Posterior cingulate gyrus (tissue), 11 donors: ENCODE results near the gene HS6ST1.
"Not testable (repeated sequence)": the region's sequence is repeated elsewhere in the genome, so short reads cannot be mapped to it uniquely, and the experiment has no call there.

Experiments used
- DNase-seq, 10 donors: peaks; one replicate each; pipeline versions ENCODE4 v3.0.0 to v3.0.0-alpha.2; 2020 to 2021; ENCODE audit warnings: mixed read lengths in 3 of 10
- intact Hi-C: fragments of 100-400 bp; cut with DNase I; formaldehyde crosslinking; loops from one replicate; pipeline ENCODE4 v1.15.1; 2023

Gene HS6ST1

GRCh38 chr2:128275498-128276045 lies 43.1 kb downstream of the HS6ST1 start:
- intact Hi-C loops, result no loop called here
- DNase-seq, result peak in 4 of 10 donors; percentile 2 to 57 (median 33)

- DNase-seq, result no peak
- intact Hi-C loops, result no loop called here
Observed at GRCh38 chr2:128274218-128274617, 44.5 kb downstream of the HS6ST1 start.

GRCh38 chr2:128273469-128274081 lies 45.1 kb downstream of the HS6ST1 start:
- intact Hi-C loops, result no loop called here
- DNase-seq, result peak in 5 of 10 donors; percentile 6 to 77 (median 65)

GRCh38 chr2:128272601-128273468 lies 45.8 kb downstream of the HS6ST1 start:
- intact Hi-C loops, result no loop called here
- DNase-seq, result peak in 5 of 10 donors; percentile 1 to 71 (median 53)

- DNase-seq, result peak in 7 of 10 donors; percentile 5 to 92 (median 61)
- intact Hi-C loops, result no loop called here
Observed at GRCh38 chr2:128271911-128272600, 46.6 kb downstream of the HS6ST1 start.

GRCh38 chr2:128271597-128271910 lies 47.1 kb downstream of the HS6ST1 start:
- intact Hi-C loops, result no loop called here
- DNase-seq, result no peak

GRCh38 chr2:128270672-128271596 lies 47.7 kb downstream of the HS6ST1 start:
- intact Hi-C loops, result no loop called here
- DNase-seq, result peak in 7 of 10 donors; percentile 5 to 89 (median 54)

GRCh38 chr2:128269990-128270671 lies 48.5 kb downstream of the HS6ST1 start:
- peak in 7 of 10 donors; percentile 2 to 86 (median 11) for DNase-seq

GRCh38 chr2:128269063-128269989 lies 49.3 kb downstream of the HS6ST1 start:
- DNase-seq, result peak in 8 of 10 donors; percentile 10 to 90 (median 68)
- intact Hi-C loops, result no loop called here

More at GRCh38 chr2:128269990-128270671, 48.5 kb downstream of the HS6ST1 start:
- intact Hi-C loops, result no loop called here

GRCh38 chr2:128268611-128269010 lies 50.1 kb downstream of the HS6ST1 start:
- intact Hi-C loops, result not testable (repeated sequence)
- peak in 3 of 10 donors; percentile 36 to 67 (median 47) for DNase-seq

GRCh38 chr2:128268145-128268544 lies 50.5 kb downstream of the HS6ST1 start:
- intact Hi-C loops, result not testable (repeated sequence)
- DNase-seq, result peak in 3 of 10 donors; percentile 42 to 85 (median 59)

- intact Hi-C loops, result not testable (repeated sequence)
- peak in 4 of 10 donors; percentile 7 to 76 (median 59) for DNase-seq
Observed at GRCh38 chr2:128267649-128268048, 51.0 kb downstream of the HS6ST1 start.

GRCh38 chr2:128267197-128267596 lies 51.5 kb downstream of the HS6ST1 start:
- intact Hi-C loops, result not testable (repeated sequence)
- DNase-seq, result peak in 3 of 10 donors; percentile 7 to 67 (median 55)

- intact Hi-C loops, result not testable (repeated sequence)
- DNase-seq, result peak in 2 of 10 donors; percentile 51 to 57
Observed at GRCh38 chr2:128266463-128266862, 52.2 kb downstream of the HS6ST1 start.

- intact Hi-C loops, result not testable (repeated sequence)
- peak in 1 of 10 donors; percentile 59 for DNase-seq
Observed at GRCh38 chr2:128265608-128265993, 53.1 kb downstream of the HS6ST1 start.

GRCh38 chr2:128264881-128265607 lies 53.6 kb downstream of the HS6ST1 start:
- peak in 1 of 10 donors; percentile 11 for DNase-seq
- intact Hi-C loops, result no loop called here

- DNase-seq, result peak in 3 of 10 donors; percentile 13 to 77 (median 77)
- intact Hi-C loops, result no loop called here
Observed at GRCh38 chr2:128263902-128264331, 54.8 kb downstream of the HS6ST1 start.
